ENCODE measurements around the gene PTRH1. TPM values are rescaled to one million over a fixed set of nuclear protein-coding genes. Genes with fewer than 3 reads are reported as not detected.

The PTRH1 gene
- total RNA-seq, 1 donor from 2014 or later = 11.0 TPM

- intact Hi-C loops (cut with micrococcal nuclease) = loop anchor here (1.0 to 5.0 kb wide), 3 partner anchors 16 to 87 kb away; partner anchors contain the start of genes PTRH1 and STXBP1
Observed at GRCh38 chr9:127698985-127699670, 16.3 kb downstream of the PTRH1 start.

DNA sequence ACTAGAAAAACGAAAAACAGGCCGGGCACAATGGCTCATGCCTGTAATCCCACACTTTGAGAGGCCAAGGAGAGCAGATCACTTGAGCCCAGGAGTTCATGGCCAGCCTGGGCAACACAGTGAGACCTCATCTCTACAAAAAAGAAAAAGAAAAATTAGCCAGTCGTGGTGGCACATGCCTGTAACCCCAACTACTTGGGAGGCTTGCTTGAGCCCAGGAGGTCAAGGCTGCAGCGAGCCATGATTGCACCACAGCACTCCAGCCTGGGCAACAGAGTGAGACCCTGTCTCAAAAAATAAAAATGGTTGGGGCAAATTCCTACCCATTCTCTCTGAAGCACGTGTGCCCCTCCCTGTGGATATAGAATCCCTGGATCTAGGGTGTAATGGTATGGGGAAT lies 17.1 kb downstream of the PTRH1 start:
- intact Hi-C loops (cut with micrococcal nuclease) = loop anchor here (5.0 kb wide), 1 partner anchor 86 kb away; the partner anchor contains the start of gene STXBP1

GRCh38 chr9:127697575-127697974 lies 17.9 kb downstream of the PTRH1 start:
- intact Hi-C loops (cut with micrococcal nuclease) = loop anchor here (5.0 kb wide), 1 partner anchor 85 kb away; the partner anchor contains the start of gene STXBP1

- intact Hi-C loops (cut with micrococcal nuclease) = loop anchor here (5.0 kb wide), 1 partner anchor 83 kb away; the partner anchor contains the start of gene STXBP1
Observed at GRCh38 chr9:127694890-127695720, 20.4 kb downstream of the PTRH1 start.

GRCh38 chr9:127693697-127694096 lies 21.8 kb downstream of the PTRH1 start:
- intact Hi-C loops (cut with micrococcal nuclease) = no loop called here

DNA sequence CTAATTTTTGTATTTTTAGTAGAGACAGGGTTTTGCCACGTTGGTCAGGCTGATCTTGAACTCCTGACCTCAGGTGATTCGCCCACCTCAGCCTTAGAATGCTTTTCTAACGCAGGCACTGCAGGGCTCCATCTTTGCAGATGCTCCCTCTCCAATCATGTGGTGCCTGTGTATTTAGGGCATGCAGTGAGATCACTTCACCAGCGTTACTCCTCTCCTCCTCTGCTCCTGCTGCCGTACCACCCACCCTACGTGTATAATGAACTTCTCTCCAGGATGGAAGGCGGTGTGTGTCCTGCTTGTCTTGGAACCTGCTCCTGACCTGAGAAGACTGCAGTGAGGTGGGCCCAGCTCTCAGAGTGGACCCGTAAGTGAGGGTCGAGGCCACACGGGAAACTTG lies 22.3 kb downstream of the PTRH1 start:
- intact Hi-C loops (cut with micrococcal nuclease) = no loop called here

- intact Hi-C loops (cut with micrococcal nuclease) = no loop called here
Observed at GRCh38 chr9:127692071-127692470, 23.4 kb downstream of the PTRH1 start.

DNA sequence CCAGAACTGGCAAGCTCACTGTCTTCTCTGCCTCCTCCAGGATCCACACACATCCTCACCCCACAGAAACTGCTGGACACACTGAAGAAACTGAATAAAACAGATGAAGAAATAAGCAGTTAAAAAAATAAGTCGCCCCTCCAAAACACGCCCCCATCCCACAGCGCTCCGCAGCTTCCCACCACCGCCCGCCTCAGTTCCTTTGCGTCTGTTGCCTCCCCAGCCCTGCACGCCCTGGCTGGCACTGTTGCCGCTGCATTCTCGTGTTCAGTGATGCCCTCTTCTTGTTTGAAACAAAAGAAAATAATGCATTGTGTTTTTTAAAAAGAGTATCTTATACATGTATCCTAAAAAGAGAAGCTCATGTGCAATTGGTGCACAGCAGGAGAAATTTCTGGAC lies 24.7 kb downstream of the PTRH1 start:
- intact Hi-C loops (cut with micrococcal nuclease) = no loop called here

DNA sequence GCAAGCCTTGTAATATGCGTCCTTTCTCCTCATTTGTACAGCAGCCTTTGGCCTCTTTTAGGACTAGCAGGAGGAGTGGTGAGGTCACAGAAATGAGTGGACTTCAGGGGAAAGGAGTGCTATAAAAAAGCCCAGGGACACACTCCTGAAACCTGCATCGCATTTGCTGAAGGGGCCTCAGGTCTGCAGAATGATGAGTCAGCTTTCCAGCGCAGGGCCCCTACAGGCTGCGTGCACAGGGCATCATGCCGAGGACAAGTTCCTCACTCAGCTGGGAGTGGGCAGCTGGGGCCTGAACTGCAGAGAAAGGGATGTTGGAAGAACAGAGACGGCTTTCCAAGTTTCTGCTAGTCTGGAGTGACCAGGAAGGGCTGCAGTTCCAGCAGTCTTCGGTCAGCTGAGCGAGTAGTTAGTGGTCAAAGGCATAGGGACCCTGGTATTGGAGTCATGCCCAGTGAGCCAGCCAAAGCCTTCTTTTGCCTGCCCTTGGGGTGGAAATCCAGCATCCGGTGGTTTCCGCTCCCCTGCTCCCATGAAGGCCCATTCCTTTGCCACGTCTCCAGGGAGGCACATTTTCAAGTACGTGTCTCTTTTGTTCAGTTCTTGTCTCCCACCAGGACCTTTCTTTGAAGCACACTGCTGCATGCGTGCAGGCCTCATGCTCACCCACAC lies 26.0 kb downstream of the PTRH1 start:
- intact Hi-C loops (cut with micrococcal nuclease) = no loop called here

GRCh38 chr9:127686461-127687393 lies 28.7 kb downstream of the PTRH1 start:
- intact Hi-C loops (cut with micrococcal nuclease) = no loop called here

DNA sequence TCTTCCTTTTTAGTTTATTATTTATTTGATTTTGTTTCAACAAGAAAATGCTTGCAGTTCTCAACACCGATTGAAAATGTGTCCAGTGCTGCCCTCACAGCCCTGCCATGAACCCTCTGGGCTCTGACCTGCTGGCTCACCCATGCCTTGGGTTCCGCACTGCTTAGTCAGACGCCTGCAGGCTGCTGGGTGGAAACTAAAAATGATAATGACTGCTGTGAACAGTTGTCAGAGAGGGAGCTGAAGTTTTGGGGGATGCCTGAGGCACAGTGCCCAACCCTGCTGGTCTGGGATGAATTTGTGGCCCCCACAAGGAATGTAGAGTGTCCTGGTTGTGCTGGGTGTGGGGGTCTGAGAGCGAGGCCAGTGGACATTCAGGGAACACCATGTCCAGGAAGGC lies 30.9 kb downstream of the PTRH1 start:
- intact Hi-C loops (cut with micrococcal nuclease) = no loop called here

DNA sequence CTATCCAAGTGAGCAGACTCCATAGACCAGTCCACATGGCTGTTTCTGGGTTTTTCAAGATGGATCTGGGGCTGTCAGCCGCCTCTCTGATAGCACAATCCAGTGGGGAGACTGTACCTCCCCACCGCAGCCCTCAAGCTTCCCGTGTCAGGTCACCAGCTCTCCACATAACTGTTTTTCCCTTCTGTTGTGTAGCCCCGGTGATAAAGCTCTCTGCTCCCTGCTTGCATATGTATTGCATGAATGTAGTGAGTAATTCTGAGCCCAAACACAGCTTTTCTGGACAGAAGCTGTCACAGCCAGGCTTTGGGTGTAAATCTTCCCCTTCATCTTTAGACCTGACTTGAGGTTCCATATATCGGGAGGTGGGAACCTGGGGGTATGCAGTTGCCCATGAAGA lies 31.7 kb downstream of the PTRH1 start:
- intact Hi-C loops (cut with micrococcal nuclease) = no loop called here

- intact Hi-C loops (cut with micrococcal nuclease) = no loop called here
Observed at GRCh38 chr9:127682351-127683136, 32.9 kb downstream of the PTRH1 start.

- intact Hi-C loops (cut with micrococcal nuclease) = no loop called here
Observed at GRCh38 chr9:127680846-127681245, 34.6 kb downstream of the PTRH1 start.

- intact Hi-C loops (cut with micrococcal nuclease) = no loop called here
Observed at GRCh38 chr9:127680226-127680625, 35.2 kb downstream of the PTRH1 start.

GRCh38 chr9:127679506-127679905 lies 36.0 kb downstream of the PTRH1 start:
- intact Hi-C loops (cut with micrococcal nuclease) = no loop called here

DNA sequence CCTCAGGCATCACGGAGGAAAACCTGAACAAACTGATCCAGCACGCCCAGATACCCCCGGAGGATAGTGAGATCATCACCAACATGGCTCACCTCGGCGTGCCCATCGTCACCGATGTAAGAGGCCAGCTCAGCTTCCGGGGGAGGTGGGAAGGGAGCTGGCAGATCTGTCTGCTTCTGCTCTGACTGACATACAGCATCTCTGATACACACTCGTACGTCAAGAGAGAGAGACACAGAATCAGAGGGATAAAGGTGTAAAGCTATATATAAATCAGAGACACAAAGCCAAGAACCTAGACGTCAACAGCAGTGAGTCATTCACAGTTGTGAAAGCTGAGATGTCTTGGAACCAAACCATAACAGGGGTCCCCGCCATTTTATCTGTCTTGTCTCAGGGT lies 38.8 kb downstream of the PTRH1 start:
- intact Hi-C loops (cut with micrococcal nuclease) = no loop called here

GRCh38 chr9:127673234-127673633 lies 42.2 kb downstream of the PTRH1 start:
- intact Hi-C loops (cut with micrococcal nuclease) = no loop called here

GRCh38 chr9:127667906-127668305 lies 47.6 kb downstream of the PTRH1 start:
- intact Hi-C loops (cut with micrococcal nuclease) = no loop called here

All from T-helper 1 cell treated with Interleukin-12 subunit alpha and Interleukin-12 subunit beta and Interleukin-4 antibody, amounts not matched to agents 30 ng/mL and 1 ng/mL, for 36 hours (primary cell).